Activated CD4-positive, alpha-beta T cell treated with anti-CD3 and anti-CD28 coated beads for 36 hours (primary cell): Measurements from ENCODE around the gene PYCARD. TPM values are rescaled to one million over a fixed set of nuclear protein-coding genes. Genes with fewer than 3 reads are reported as not detected.

ENCODE experiments used
- total RNA-seq, 2 experiments: library from RNA; stranded (reverse); gene quantifications; one replicate each; pipeline ENCODE4 v1.2.3, GENCODE V29; 2021

Gene PYCARD
- total RNA-seq, 2 experiments from 2014 or later, result 5.7 TPM

Other genes with a start within 250 kb of the PYCARD start
- 10 to 100 TPM; 18.5 to 21.7 TPM for gene SETD1A, start 245.0 kb downstream of the PYCARD start, total RNA-seq
- 1 to 10 TPM; 1.6 to 2.2 TPM for gene HSD3B7, start 217.6 kb downstream of the PYCARD start, total RNA-seq
- 1 to 10 TPM; 1.3 to 1.5 TPM for gene STX1B, start 192.1 kb downstream of the PYCARD start, total RNA-seq
- 10 to 100 TPM; 29.2 to 35.9 TPM for gene STX4, start 169.2 kb downstream of the PYCARD start, total RNA-seq
- 1 to 10 TPM; 9.2 to 9.9 TPM for gene ZNF668, start 128.5 kb downstream of the PYCARD start, total RNA-seq
- gene ZNF646, start 128.3 kb downstream of the PYCARD start, total RNA-seq, result 10 to 100 TPM; 21.3 to 25.8 TPM
- 1 to 10 TPM; 4.0 to 9.2 TPM for gene PRSS53, start 113.8 kb downstream of the PYCARD start, total RNA-seq
- 10 to 100 TPM; 59.6 to 64.2 TPM for gene VKORC1, start 108.0 kb downstream of the PYCARD start, total RNA-seq
- 10 to 100 TPM; 50.0 to 53.3 TPM for gene BCKDK, start 94.4 kb downstream of the PYCARD start, total RNA-seq
- 10 to 100 TPM; 53.6 to 63.1 TPM for gene KAT8, start 85.1 kb downstream of the PYCARD start, total RNA-seq
- not detected for gene PRSS8, start 67.0 kb downstream of the PYCARD start, total RNA-seq
- under 1 TPM; 0.26 to 0.43 TPM for gene PRSS36, start 52.7 kb downstream of the PYCARD start, total RNA-seq
- 100 to 1,000 TPM; 647 to 648 TPM for gene FUS, start 22.6 kb downstream of the PYCARD start, total RNA-seq
- under 1 TPM in 1 of 2 experiments, not detected in 1; 0.04 TPM for gene TRIM72, start 11.4 kb upstream of the PYCARD start, total RNA-seq
- gene PYDC1, start 14.4 kb upstream of the PYCARD start, total RNA-seq, result not detected
- under 1 TPM; 0.67 to 0.98 TPM for gene ITGAM, start 57.2 kb upstream of the PYCARD start, total RNA-seq
- 1 to 10 TPM; 5.3 to 6.6 TPM for gene ITGAX, start 152.4 kb upstream of the PYCARD start, total RNA-seq
- gene ITGAD, start 190.6 kb upstream of the PYCARD start, total RNA-seq, result not detected
- not detected for gene COX6A2, start 225.6 kb upstream of the PYCARD start, total RNA-seq
- gene ZNF843, start 240.0 kb upstream of the PYCARD start, total RNA-seq, result under 1 TPM; 0.16 to 0.18 TPM